Measurements from ENCODE around the gene LIMS2.

Gene LIMS2

GRCh38 chr2:127599211-127599610 is 76.1 kb downstream of the LIMS2 start:
- no peak for DNase-seq (ENCODE audit: low spot score)

- DNase-seq (ENCODE audit: low spot score) = no peak
These were observed 76.6 kb downstream of the LIMS2 start for GRCh38 chr2:127598711-127599110.

- DNase-seq (ENCODE audit: low spot score) = no peak
These were observed 77.3 kb downstream of the LIMS2 start for GRCh38 chr2:127597984-127598380.

- DNase-seq (ENCODE audit: low spot score) = peak; percentile 4
These were observed 78.0 kb downstream of the LIMS2 start for GRCh38 chr2:127597046-127597983.

GRCh38 chr2:127596311-127597045 is 78.9 kb downstream of the LIMS2 start:
- peak; percentile 9 for DNase-seq (ENCODE audit: low spot score)

DNA sequence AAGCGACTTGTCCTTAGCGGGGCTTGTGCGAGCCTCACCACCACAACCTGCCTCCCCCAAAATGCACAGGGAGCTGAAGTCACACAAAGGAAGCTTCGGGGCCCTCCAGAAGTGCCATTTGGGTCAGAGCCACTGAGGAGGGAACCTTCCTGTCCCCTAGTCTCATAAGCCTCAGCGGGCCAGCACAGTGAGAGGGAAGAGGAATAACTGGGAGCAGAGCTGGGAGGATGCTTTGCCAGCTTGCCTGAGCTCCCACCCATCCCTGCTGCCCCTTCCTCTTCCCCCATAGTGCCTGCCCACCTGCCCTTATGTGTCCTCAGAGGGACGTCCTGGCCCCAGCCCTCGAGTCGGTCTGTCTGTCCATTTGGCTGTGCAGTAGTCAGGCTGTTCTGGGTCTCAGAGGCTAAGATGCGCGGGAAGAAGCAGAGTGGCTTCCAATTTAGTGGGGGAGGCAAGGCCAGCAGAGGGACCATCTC is 81.2 kb downstream of the LIMS2 start:
- DNase-seq (ENCODE audit: low spot score) = peak; percentile 9

GRCh38 chr2:127593228-127594115 is 81.9 kb downstream of the LIMS2 start:
- DNase-seq (ENCODE audit: low spot score) = peak; percentile 15

GRCh38 chr2:127592761-127593227 is 82.5 kb downstream of the LIMS2 start:
- peak; percentile 31 for DNase-seq (ENCODE audit: low spot score)

DNA sequence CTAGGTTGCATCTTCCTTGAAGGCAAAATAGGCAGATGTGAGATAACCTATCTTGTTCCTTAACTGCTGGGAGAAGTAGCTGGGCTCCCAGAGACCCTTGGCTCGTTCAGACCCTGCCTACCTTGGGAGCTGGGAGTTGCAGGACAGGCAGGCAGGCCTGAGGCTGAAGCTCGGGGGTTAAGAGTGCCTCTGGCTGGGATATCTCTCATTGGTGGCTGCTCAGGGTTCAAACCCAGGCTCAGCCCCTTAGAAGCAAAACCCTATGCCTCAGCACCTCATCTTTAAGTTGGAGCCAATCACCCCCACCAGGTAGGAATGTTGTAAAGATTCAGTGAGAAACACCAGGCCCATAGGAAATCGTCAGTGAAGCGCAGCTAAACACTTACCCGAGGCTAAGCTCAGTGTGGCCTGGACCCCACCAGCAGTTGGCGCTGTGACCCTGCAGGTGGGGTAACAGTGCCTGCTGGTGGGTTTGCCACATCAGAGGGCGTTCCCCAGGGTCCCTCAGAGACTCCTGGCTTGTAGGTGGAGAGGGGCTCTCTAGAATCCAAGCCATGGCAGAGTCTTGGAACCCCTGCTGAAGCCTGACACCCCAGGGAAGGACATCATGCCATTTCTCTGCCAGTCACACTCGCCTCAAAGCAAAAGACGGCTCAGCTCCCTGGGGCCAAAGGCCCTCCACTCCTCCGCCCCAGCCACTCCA is 84.0 kb downstream of the LIMS2 start:
- peak; percentile 88 for DNase-seq (ENCODE audit: low spot score)

DNA sequence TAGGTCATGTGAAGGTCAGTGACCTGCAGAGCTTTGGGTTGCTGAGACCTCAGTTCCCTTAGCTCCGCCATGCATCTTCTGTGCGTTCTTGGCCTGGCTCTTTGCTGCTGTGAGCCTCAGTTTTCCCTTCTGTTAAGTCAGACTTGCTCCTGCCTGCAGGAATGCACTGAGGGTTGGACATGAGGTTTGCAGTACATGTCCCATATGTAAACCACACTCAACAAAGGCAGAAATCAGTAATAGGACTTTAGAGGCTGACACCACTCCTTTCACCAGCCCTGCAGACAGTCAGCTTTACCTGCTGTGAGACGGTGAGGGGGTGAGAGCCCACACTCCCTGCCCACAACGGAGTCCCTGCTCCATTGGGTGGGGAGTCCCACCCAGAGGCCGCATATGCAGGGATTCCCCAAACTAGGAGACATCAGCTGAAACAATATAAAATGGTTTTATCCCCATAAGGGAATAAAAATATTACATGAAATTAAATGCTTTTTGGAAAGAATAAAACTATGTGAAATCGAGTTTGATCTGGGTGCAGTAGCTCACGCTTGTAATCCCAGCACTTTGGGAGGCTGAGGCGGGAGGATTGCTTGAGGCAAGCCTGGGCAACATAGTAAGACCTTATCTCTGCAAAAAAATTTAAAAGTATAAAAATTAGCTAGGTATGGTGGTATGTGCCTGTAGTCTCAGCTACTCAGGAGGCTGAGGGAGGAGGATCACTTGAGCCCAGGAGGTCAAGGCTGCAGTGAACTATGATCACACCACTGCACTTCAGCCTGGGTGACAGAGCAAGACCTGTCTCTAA is 84.7 kb downstream of the LIMS2 start:
- peak; percentile 12 for DNase-seq (ENCODE audit: low spot score)

DNA sequence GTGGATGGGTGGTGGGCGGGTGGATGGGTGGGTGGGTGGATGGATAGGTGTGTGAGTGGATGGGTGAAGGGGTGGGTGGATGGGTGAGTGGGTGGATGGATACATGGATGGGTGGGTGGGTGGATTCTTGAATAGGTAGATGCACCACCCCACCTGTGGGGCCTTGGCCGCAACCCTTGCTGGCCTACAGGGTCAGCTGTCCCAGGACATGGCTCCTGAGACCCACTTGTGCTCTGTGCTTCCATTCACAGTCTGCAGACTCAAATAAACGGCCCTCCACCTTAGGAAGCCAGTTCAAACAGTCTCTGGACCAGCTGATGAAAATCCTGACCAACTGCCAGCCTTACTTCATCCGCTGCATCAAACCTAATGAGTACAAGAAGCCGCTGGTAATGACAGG is 85.5 kb downstream of the LIMS2 start:
- DNase-seq (ENCODE audit: low spot score) = peak; percentile 9

DNA sequence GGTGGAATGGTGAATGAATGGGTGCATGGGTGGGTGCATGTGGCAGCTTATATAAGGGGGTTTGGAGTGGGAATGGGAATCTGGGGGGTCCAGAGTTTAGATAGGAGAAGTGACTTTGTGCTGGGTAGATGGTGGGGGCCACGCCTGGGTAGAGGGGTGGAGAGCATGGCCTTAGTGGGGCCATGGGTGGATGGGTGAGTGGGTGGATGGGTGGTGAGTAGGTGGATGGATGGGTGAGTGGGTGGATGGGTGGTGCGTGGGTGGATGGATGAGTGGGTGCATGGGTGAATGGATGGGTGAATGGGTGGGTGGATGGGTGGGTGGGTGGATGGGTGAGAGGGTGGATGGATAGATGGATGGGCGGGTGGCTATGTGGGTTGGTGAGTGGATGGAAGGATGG is 86.0 kb downstream of the LIMS2 start:
- peak; percentile 4 for DNase-seq (ENCODE audit: low spot score)

Data from D341Med (cell line).